Head of caudate nucleus (tissue), 42 donors: ENCODE results near the gene STEAP3.

Experiments
- DNase-seq, 42 donors: peaks; one replicate each; pipeline versions ENCODE4 v3.0.0 to v3.0.0-alpha.2; 2020 to 2021; ENCODE audit warnings: mixed read lengths in 7 of 42
- intact Hi-C: fragments of 100-400 bp; cut with DNase I; formaldehyde crosslinking; loops from one replicate; pipeline ENCODE4 v1.15.0; 2022

STEAP3 gene

DNA sequence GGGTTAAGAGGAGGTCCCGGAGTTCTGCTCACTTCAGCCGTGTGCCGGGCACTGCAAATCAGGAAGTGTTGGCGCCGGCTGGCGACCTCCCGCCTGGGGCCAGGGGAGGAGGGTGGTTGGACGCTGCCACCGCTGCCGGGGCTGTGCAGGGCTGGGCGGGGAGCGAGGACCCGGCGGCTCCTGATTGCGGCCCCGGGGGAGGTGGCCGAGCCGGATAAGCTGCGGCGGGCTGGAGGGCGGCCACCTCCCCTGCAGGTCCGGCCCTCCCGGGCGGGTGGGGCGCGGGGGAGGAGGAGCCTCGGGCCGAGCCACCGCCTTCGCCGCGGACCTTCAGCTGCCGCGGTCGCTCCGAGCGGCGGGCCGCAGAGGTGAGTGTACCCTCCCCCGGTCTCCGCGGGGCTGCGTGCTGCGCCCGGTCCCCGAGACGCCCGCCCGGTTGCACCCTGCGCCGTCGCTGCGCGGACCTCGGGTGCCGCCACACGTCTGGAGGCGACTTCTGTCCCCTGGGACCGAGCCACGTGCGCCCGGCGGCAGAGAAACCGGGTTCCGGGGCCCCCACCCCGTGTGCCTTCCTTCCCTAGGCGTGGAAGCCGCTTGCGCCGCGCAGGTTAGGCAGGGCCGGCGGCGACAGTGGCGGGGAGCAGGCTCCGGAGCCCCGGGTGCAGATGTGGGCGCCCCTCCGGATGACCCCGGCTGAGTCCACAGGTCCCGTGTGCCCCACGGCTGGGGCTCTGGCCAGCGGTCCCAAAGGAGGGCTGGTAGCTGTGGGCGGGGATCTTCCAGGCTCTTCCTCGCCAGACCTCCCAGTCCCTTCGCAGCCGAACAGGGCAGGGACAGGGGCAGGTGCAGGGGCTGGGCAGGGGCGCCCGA lies at the start of gene STEAP3:
STEAP3 (plus strand) TSS at position 314 of the 870 bp plus-strand sequence. CDS start 7,179 bp downstream, outside the sequence.
- peak in 40 of 42 donors; percentile 17 to 70 (median 38) for DNase-seq
- intact Hi-C loops: no loop called here

GRCh38 chr2:119174216-119174992 lies 49.2 kb upstream of the STEAP3 start:
- intact Hi-C loops: no loop called here
- DNase-seq: peak in 41 of 42 donors; percentile 9 to 81 (median 59)

DNA sequence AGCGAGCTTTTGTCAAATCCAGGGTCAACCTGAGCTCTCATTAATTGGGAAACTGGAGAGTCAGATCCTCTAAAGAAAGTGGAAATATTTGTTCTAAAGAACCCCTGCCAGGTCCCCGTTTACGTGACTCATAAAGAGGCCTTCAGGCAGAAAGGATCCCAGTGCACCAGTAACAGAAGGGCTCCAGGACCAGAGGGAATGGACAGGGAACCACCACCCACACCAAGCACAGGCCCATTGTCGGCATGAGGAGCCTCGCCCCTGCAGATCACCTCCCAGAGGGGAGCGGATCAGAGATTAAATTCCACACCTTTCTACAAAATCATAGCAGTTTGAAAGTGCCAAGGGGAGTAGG lies 48.7 kb upstream of the STEAP3 start:
- intact Hi-C loops: no loop called here
- DNase-seq: no peak

DNA sequence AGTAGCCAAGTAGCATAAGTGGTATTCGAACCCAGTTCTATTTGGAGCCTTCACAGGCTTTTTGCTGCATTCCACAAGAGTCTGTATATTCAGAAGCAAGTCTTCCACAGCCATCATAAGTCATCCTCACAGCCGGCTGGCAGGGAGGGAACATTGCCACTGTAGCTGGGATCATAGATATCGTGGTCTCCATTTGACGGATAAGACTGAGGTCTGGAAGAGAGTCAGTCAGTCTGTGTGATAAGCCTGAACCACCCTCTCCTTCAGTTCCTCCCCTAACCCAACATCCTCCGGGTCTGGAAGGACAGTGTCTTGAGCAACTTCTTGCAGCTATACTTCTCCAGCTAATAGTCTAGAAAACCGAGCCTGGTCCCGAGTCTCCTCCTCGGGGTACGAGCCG lies 48.1 kb upstream of the STEAP3 start:
- no peak for DNase-seq
- intact Hi-C loops: no loop called here

GRCh38 chr2:119177171-119177837 lies 46.3 kb upstream of the STEAP3 start:
- intact Hi-C loops: no loop called here
- DNase-seq: no peak

DNA sequence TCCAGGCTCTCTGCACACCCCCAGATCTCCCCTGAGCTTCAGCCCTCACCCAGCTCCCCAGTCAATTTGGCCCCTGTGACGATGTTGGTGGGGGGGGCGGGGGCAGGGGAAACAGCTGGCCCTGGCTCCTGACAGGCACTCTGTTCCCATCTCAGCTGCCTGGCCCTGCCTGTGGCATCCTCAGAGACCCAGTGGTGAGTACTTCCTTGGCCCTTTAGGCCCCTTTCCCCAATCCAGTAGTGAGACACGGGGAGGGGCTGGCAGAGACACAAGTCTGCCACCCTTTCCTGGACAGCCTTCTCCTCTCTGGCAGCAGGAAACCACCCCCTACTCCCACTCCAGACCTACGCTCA lies 45.8 kb upstream of the STEAP3 start:
- intact Hi-C loops: no loop called here
- DNase-seq: no peak

DNA sequence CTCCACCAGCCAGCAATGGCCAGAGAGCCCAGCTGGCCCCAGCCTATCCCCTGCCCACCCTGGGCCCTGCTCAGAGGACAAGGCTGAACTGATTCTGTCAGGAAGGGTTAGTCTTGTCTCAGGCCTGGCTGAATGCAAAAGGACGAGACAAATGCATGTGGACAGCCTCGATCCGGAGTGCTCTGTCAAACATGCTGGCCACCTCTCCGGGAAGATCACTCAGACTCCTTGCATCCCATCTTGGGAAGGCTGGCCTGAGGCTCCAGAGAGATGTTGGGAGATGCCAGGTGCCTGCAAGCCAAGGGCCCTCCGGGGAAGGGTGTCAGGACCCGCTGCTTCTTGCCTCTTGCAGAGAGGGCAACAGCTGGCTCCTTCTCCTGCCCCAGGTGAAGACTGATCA lies 44.9 kb upstream of the STEAP3 start:
- no peak for DNase-seq
- intact Hi-C loops: no loop called here

DNA sequence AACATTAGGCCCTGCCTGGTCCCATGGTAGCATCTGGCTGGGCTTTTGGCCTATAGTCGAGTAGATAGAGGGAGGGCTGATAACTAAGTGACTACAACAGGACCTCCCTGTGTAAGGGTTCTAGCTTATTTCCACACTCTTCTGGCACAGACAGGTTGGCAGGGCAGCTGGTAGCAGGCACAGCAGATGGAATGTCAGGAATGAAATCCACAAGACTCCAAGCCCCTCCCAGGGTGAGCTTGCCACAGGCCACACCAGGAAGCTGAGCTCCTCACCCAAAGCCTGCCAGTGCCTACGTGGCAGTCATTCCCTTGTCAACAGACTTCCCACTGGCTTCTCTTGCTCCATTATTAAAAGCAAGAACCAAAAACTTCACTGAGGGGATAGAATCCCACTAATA lies 44.4 kb upstream of the STEAP3 start:
- intact Hi-C loops: no loop called here
- no peak for DNase-seq

GRCh38 chr2:119179991-119180390 lies 43.6 kb upstream of the STEAP3 start:
- intact Hi-C loops: no loop called here
- DNase-seq: no peak

DNA sequence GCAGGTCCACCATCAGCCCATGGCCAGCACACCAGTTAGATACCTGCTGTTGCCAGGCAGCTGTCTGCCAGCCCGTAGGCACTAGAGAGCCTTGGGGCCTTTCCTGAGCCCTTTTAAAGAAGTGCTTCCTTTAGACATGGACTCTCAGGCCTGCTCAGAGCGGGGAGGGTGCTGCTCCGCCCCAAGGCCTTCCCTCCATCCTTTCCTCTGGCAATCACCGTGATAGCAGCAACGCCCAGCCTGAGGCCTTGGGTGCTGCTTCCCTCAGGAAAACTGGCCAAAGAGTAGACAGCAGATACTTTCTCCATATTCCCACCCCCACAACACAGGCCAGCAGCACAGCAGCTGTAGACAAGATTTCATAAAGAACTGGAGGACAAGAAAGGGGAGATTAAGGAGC lies 42.7 kb upstream of the STEAP3 start:
- no peak for DNase-seq
- intact Hi-C loops: no loop called here

DNA sequence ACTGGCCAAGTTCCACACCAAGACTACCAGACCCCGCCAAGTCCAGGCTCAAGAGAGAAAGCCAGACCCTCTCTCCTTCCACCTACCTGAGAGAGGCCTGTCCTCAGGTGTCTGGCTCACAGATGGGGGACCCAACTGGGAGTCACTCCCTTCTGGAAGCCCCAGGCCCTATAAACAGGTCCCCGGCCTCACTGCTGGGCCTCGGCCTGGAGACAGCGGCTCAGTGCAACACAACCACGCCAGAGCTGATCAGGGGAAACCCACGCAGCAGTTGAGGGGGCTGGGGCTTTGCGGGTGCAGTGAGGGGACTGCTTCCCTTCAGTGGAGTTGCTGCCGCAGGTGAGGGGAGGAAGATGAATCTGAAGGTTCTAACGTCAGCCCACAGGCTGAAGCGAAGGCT lies 42.2 kb upstream of the STEAP3 start:
- intact Hi-C loops: no loop called here
- no peak for DNase-seq

DNA sequence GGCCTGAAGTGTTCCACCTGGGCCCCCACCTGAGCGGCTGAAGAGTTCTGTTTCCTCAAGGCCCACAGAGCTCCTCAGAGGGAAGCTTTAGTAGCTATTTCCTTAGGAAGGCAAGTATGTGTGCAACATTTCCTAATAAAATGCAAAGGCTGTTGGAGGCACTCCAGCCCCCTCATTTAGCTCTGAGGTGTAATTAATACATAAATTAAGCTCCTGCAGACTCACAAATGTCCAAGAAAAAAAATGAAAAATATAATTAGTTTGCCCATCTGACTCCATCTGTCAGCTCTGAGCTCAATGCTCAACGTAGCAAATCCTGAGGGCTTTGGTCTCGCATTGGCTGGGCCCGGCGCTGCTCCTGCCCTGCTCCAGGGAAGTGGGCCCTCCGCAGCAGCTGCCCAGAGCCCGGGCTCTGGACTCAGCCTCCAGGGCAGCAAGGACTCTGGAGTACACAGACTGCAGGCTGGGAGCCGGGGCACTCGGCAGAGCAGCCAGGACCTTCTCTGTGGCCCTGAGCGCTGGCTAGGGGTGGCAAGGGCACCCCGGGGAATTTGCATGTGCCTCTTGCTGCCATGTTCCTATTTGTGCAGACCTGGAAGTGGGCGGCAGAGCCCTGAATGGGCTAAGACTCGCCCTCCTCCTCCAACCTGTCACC lies 41.7 kb upstream of the STEAP3 start:
- intact Hi-C loops: no loop called here
- no peak for DNase-seq

DNA sequence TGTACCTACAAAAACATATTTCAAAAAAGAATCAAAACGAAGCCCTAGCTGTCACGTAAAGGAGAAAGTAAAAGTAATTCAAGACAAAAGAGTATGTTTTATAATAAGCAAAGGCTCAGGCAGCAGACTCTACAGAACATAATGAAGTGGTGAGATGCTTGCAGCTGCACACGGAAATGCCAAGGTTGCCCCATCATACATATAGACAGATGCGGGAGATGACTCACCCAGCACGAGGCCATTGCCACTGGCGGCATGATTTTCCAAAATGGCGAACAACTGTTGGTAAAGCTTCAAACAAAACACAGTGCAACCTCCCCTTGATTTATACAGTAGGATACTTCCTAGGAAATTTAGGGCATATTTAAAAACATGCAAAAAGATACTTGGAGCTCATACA lies 39.1 kb upstream of the STEAP3 start:
- no peak for DNase-seq
- intact Hi-C loops: no loop called here

DNA sequence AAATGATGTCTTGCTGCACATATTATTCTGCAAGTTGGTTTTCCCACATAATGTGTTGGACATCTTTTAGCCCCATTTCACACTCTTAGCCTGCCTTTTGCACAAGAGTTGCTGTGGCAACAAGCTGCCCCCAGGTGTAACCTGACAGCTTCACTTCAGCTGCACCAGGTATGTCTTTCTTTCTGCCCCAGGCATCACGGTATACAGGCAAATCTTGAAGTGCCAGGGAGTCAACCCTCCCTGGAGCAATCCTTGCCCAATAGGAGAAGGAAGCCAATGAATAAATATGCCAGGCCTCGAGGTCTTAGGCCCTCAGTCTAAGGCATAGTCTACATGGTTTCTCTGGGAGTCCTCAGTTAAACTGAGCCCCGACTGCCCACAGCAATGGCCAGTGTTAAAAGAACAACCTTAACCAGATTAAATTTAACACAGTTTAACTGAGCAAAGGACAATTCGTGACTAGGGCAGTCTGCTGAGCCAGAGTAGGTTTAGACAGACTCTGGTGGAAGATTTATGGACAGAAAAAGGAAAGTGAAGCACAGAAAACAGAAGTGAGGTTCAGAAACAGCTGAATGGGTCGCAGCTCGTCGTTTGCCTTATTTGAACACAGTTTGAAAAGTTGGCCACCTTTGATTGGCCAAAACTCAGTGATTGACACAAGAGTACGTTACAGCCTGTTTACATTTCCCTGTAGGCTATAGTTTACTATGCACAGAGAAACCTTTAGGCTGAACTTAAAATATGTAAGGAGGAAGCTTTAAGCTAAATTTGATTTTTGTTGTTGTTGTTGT lies 33.1 kb upstream of the STEAP3 start:
- no peak for DNase-seq
- intact Hi-C loops: no loop called here

DNA sequence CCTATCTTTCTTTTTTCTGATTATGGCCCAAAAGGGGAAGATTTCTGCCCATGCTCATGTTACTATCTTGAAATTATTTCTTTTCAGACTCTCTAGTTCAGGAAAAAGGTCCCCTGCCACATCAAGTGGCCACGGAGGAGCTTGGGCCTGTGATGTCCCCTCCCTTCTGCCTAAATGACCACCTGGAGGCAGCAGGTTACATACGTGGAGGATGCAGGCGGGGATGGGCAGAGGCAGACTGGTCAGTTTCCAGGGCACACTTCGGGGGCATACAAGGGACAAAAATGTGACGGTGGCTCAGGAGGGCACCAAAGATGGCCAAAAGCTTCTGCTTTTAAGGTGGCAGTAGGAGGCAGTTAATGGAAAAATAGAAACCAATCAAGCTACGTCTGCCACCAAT lies 30.7 kb upstream of the STEAP3 start:
- no peak for DNase-seq
- intact Hi-C loops: no loop called here

GRCh38 chr2:119195001-119195400 lies 28.6 kb upstream of the STEAP3 start:
- intact Hi-C loops: no loop called here
- no peak for DNase-seq

DNA sequence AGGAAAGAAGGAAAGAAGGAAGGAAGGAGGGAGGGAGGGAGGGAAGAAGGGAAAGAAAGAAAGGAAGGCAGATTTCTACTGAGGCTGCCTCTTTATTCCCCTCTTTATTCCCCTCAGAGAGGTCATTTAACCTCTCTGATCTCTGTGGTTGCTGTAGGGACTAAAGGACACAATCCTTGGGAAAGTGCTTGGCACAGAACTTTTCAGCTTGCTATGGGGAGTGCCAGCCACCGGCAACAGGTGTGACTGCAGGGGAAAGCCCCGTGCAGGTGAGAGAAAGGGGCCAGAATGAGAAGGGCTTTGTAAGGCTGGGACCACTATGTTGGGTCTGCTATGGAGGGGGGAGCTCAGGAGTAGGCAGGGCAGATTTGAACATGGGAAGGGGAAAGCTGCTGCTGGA lies 27.7 kb upstream of the STEAP3 start:
- intact Hi-C loops: no loop called here
- DNase-seq: no peak

- intact Hi-C loops: no loop called here
- no peak for DNase-seq
Measured at GRCh38 chr2:119196301-119197125, 27.1 kb upstream of the STEAP3 start.
